Central memory CD8-positive, alpha-beta T cell (primary cell): ENCODE measurements around the gene PIK3C2B.

Experiments
- ATAC-seq: fragments of 150-1000 bp; cut with Tn5 transposase; replicated peaks from 2 replicates; pipeline ENCODE4 v1.10.0; 2022; ENCODE audit warnings: mild to moderate bottlenecking, moderate FRiP score, moderate number of reproducible peaks; ENCODE audit not compliant: poor library complexity, severe bottlenecking; ENCODE audit errors: extremely low read depth
- DNase-seq, 2 donors: peaks; one replicate each; pipeline ENCODE4 v3.0.0; 2021; ENCODE audit warnings: low spot score in 2 of 2
- H3K27ac Mint-ChIP-seq: one replicate; pipeline ENCODE4 v1.8.0; 2022; ENCODE audit warnings: low read depth, mild to moderate bottlenecking, moderate library complexity, mixed read lengths
- H3K27me3 Mint-ChIP-seq: one replicate; pipeline ENCODE4 v1.8.0; 2022; ENCODE audit warnings: mixed read lengths
- H3K36me3 Mint-ChIP-seq: one replicate; pipeline ENCODE4 v1.8.0; 2022; ENCODE audit warnings: mild to moderate bottlenecking, moderate library complexity, mixed read lengths; ENCODE audit not compliant: insufficient read depth
- H3K4me1 Mint-ChIP-seq: one replicate; pipeline ENCODE4 v1.8.0; 2022; ENCODE audit warnings: mixed read lengths
- H3K4me3 Mint-ChIP-seq: one replicate; pipeline ENCODE4 v1.8.0; 2022; ENCODE audit warnings: mild to moderate bottlenecking, moderate library complexity, mixed read lengths
- H3K9me3 Mint-ChIP-seq: one replicate; pipeline ENCODE4 v1.8.0; 2022; ENCODE audit warnings: mixed read lengths

Gene PIK3C2B

GRCh38 chr1:204483791-204484190, 10.8 kb downstream of the PIK3C2B start:
- H3K4me3 Mint-ChIP-seq, result no peak overlapping the region

GRCh38 chr1:204480515-204480914, 14.1 kb downstream of the PIK3C2B start:
- ATAC-seq (no peak), DNase-seq (no peak)
- H3K4me3 Mint-ChIP-seq, result peak overlapping the region; percentile 17
- H3K27ac Mint-ChIP-seq, result peak overlapping the region; percentile 83
- peaks cover 80% of the 10 kb centered on the region for H3K4me1 Mint-ChIP-seq
- no peaks in the 10 kb centered on the region for H3K9me3 Mint-ChIP-seq
- peaks cover 3% of the 10 kb centered on the region for H3K36me3 Mint-ChIP-seq
- no peaks in the 10 kb centered on the region for H3K27me3 Mint-ChIP-seq

More at GRCh38 chr1:204483791-204484190, 10.8 kb downstream of the PIK3C2B start:
- no peak for DNase-seq
- ATAC-seq, result no peak
- Mint-ChIP-seq H3K27ac (no peak overlapping the region), H3K27me3 (no peaks in the 10 kb centered on the region), H3K4me1 (peaks cover 68% of the 10 kb centered on the region), H3K9me3 (no peaks in the 10 kb centered on the region), H3K36me3 (peaks cover 4% of the 10 kb centered on the region)

GRCh38 chr1:204479387-204480136, 15.0 kb downstream of the PIK3C2B start:
- Mint-ChIP-seq H3K4me3 (peak overlapping the region; percentile 60), H3K27me3 (no peaks in the 10 kb centered on the region), H3K9me3 (no peaks in the 10 kb centered on the region), H3K27ac (peak overlapping the region; percentile 83), H3K4me1 (peaks cover 79% of the 10 kb centered on the region), H3K36me3 (peaks cover 3% of the 10 kb centered on the region)
- ATAC-seq, result peak; percentile 54
- no peak for DNase-seq

- DNase-seq (no peak), ATAC-seq (no peak)
- peak overlapping the region; percentile 83 for H3K27ac Mint-ChIP-seq
- H3K9me3 Mint-ChIP-seq, result no peaks in the 10 kb centered on the region
- no peak overlapping the region for H3K4me3 Mint-ChIP-seq
- H3K4me1 Mint-ChIP-seq, result peaks cover 81% of the 10 kb centered on the region
- peaks cover 4% of the 10 kb centered on the region for H3K36me3 Mint-ChIP-seq
- no peaks in the 10 kb centered on the region for H3K27me3 Mint-ChIP-seq
Observed at GRCh38 chr1:204478921-204479320, 15.7 kb downstream of the PIK3C2B start.

GRCh38 chr1:204478172-204478899, 16.3 kb downstream of the PIK3C2B start:
- Mint-ChIP-seq H3K4me1 (peaks cover 81% of the 10 kb centered on the region), H3K9me3 (no peaks in the 10 kb centered on the region), H3K27me3 (no peaks in the 10 kb centered on the region), H3K27ac (peak overlapping the region; percentile 83), H3K36me3 (peaks cover 5% of the 10 kb centered on the region), H3K4me3 (no peak overlapping the region)
- DNase-seq, result no peak
- ATAC-seq, result no peak

- DNase-seq (no peak), ATAC-seq (no peak)
- H3K4me3 Mint-ChIP-seq, result no peak overlapping the region
- H3K27me3 Mint-ChIP-seq, result no peaks in the 10 kb centered on the region
- peak overlapping the region; percentile 63 for H3K27ac Mint-ChIP-seq
- H3K36me3 Mint-ChIP-seq, result peaks cover 5% of the 10 kb centered on the region
- H3K4me1 Mint-ChIP-seq, result peaks cover 74% of the 10 kb centered on the region
- H3K9me3 Mint-ChIP-seq, result no peaks in the 10 kb centered on the region
Observed at GRCh38 chr1:204477036-204477740, 17.4 kb downstream of the PIK3C2B start.

GRCh38 chr1:204476563-204476962, 18.0 kb downstream of the PIK3C2B start:
- H3K27ac Mint-ChIP-seq, result peak overlapping the region; percentile 63
- no peaks in the 10 kb centered on the region for H3K27me3 Mint-ChIP-seq
- peaks cover 72% of the 10 kb centered on the region for H3K4me1 Mint-ChIP-seq
- H3K4me3 Mint-ChIP-seq, result no peak overlapping the region
- no peak for DNase-seq
- peaks cover 5% of the 10 kb centered on the region for H3K36me3 Mint-ChIP-seq
- no peaks in the 10 kb centered on the region for H3K9me3 Mint-ChIP-seq
- no peak for ATAC-seq

- Mint-ChIP-seq H3K9me3 (no peaks in the 10 kb centered on the region), H3K27ac (peak overlapping the region; percentile 49), H3K4me3 (no peak overlapping the region), H3K27me3 (no peaks in the 10 kb centered on the region), H3K36me3 (peaks cover 5% of the 10 kb centered on the region), H3K4me1 (peaks cover 65% of the 10 kb centered on the region)
- no peak for DNase-seq
- no peak for ATAC-seq
Observed at GRCh38 chr1:204475656-204476432, 18.8 kb downstream of the PIK3C2B start.

GRCh38 chr1:204473400-204473965, 21.1 kb downstream of the PIK3C2B start:
- Mint-ChIP-seq H3K36me3 (peaks cover 2% of the 10 kb centered on the region), H3K9me3 (no peaks in the 10 kb centered on the region), H3K4me3 (no peak overlapping the region), H3K4me1 (peaks cover 41% of the 10 kb centered on the region), H3K27ac (no peak overlapping the region), H3K27me3 (no peaks in the 10 kb centered on the region)
- ATAC-seq (no peak), DNase-seq (no peak)

- no peaks in the 10 kb centered on the region for H3K27me3 Mint-ChIP-seq
- no peak overlapping the region for H3K4me3 Mint-ChIP-seq
- H3K9me3 Mint-ChIP-seq, result no peaks in the 10 kb centered on the region
- no peak for ATAC-seq
- peaks cover 6% of the 10 kb centered on the region for H3K36me3 Mint-ChIP-seq
- H3K27ac Mint-ChIP-seq, result no peak overlapping the region
- no peak for DNase-seq
- H3K4me1 Mint-ChIP-seq, result peaks cover 33% of the 10 kb centered on the region
Observed at GRCh38 chr1:204472660-204473059, 21.9 kb downstream of the PIK3C2B start.

- H3K4me3 Mint-ChIP-seq, result no peak overlapping the region
- ATAC-seq, result no peak
- H3K4me1 Mint-ChIP-seq, result peaks cover 24% of the 10 kb centered on the region
- no peaks in the 10 kb centered on the region for H3K27me3 Mint-ChIP-seq
- peaks cover 6% of the 10 kb centered on the region for H3K36me3 Mint-ChIP-seq
- H3K9me3 Mint-ChIP-seq, result no peaks in the 10 kb centered on the region
- no peak overlapping the region for H3K27ac Mint-ChIP-seq
- DNase-seq, result no peak
Observed at GRCh38 chr1:204471687-204472086, 22.9 kb downstream of the PIK3C2B start.

- Mint-ChIP-seq H3K4me3 (no peak overlapping the region), H3K27me3 (no peaks in the 10 kb centered on the region), H3K9me3 (no peaks in the 10 kb centered on the region), H3K27ac (no peak overlapping the region), H3K4me1 (peaks cover 15% of the 10 kb centered on the region), H3K36me3 (peaks cover 6% of the 10 kb centered on the region)
- no peak for ATAC-seq
- DNase-seq, result no peak
Observed at GRCh38 chr1:204469304-204469703, 25.3 kb downstream of the PIK3C2B start.
